B cell (primary cell): ENCODE results near the gene DPYSL3. TPM values are rescaled to one million over a fixed set of nuclear protein-coding genes. Genes with fewer than 3 reads are reported as not detected.

Experiments used
- ATAC-seq: fragments of 200-7000 bp; cut with Tn5 transposase; one replicate; pipeline ENCODE4 v1.10.0; 2021; ENCODE audit warnings: low read depth, mild to moderate bottlenecking, moderate number of reproducible peaks, moderate library complexity
- CTCF ChIA-PET: fragments of 350-600 bp; sonication (Branson Sonifier 250); formaldehyde crosslinking; loops from one replicate; lab custom pipeline; 2021; ENCODE audit warnings: antibody characterized with exemption, inconsistent platforms; lab: Charles Lee
- POLR2A ChIA-PET: fragments of 350-600 bp; sonication (Branson Sonifier 250); formaldehyde crosslinking; loops from one replicate; lab custom pipeline; 2021; ENCODE audit warnings: antibody characterized with exemption; lab: Charles Lee
- DNase-seq: peaks from one replicate; pipeline ENCODE4 v3.0.0; 2013
- H2AFZ ChIP-seq: 2 replicates; pipeline ENCODE4 v1.6.1; 2012; ENCODE audit warnings: mild to moderate bottlenecking, low read depth, low read length; ENCODE audit not compliant: insufficient read depth, poor library complexity, severe bottlenecking
- H3K27ac ChIP-seq, 2 donors: 1 replicate in 1 of 2; 2 replicates in 1 of 2; pipeline ENCODE4 v1.5.1; 2012 to 2013; ENCODE audit warnings: low read length in 2 of 2, mild to moderate bottlenecking in 2 of 2, moderate library complexity in 1 of 2
- H3K27me3 ChIP-seq, 4 experiments: fragments of 200-600 bp in 1 of 4; sonication (generic) in 1 of 4; replicated peaks in 1 of 4; 1 replicate in 2 of 4; 2 replicates in 2 of 4; pipeline versions ENCODE4 v1.6.1 to v1.7.0; 2013 to 2016; ENCODE audit warnings: low read length in 3 of 4, mild to moderate bottlenecking in 2 of 4, mixed read lengths in 1 of 4, moderate library complexity in 1 of 4; ENCODE audit not compliant: insufficient read depth in 4 of 4, control insufficient read depth in 3 of 4; ENCODE audit errors: control extremely low read depth in 1 of 4
- H3K36me3 ChIP-seq, 2 experiments: replicated peaks in 1 of 2; 1 replicate in 1 of 2; 2 replicates in 1 of 2; pipeline versions ENCODE4 v1.6.1 to v1.7.1; 2013; ENCODE audit warnings: low read length in 1 of 2; ENCODE audit not compliant: insufficient read depth in 2 of 2, control insufficient read depth in 1 of 2; ENCODE audit errors: control extremely low read depth in 1 of 2, extremely low read depth in 1 of 2
- H3K4me1 ChIP-seq, 2 donors: fragments of 200-600 bp in 1 of 2; sonication (generic) in 1 of 2; 1 replicate in 1 of 2; 2 replicates in 1 of 2; pipeline versions ENCODE4 v1.5.1 to v1.6.1; 2013 to 2017; ENCODE audit warnings: low read length in 2 of 2; ENCODE audit not compliant: control insufficient read depth in 2 of 2, insufficient read depth in 2 of 2
- H3K4me2 ChIP-seq: replicated peaks from 2 replicates; pipeline ENCODE3; 2012; ENCODE audit warnings: mild to moderate bottlenecking, low read depth, low read length; ENCODE audit not compliant: poor library complexity, severe bottlenecking
- H3K4me3 ChIP-seq, 5 experiments: fragments of 200-600 bp in 1 of 5; sonication (generic) in 1 of 5; 1 replicate in 3 of 5; 2 replicates in 2 of 5; pipeline versions ENCODE4 v1.5.1 to v1.7.0; 2011 to 2016; ENCODE audit warnings: low read length in 4 of 5, mild to moderate bottlenecking in 4 of 5, low read depth in 2 of 5, control low read depth in 1 of 5, moderate library complexity in 1 of 5; ENCODE audit not compliant: insufficient read depth in 1 of 5; ENCODE audit errors: control extremely low read depth in 1 of 5, extremely low read depth in 1 of 5
- H3K79me2 ChIP-seq: fragments of 200-600 bp; sonication (generic); one replicate; pipeline ENCODE4 v1.6.0; 2016; ENCODE audit warnings: low read length; ENCODE audit not compliant: control insufficient read depth, insufficient read depth
- H3K9ac ChIP-seq: fragments of 200-600 bp; sonication (generic); 2 replicates; pipeline ENCODE4 v1.6.1; 2017; ENCODE audit warnings: mild to moderate bottlenecking, low read length, moderate library complexity
- H3K9me3 ChIP-seq, 3 donors: one replicate each; pipeline versions ENCODE4 v1.6.1 to v1.7.1; 2013; ENCODE audit warnings: low read length in 2 of 3; ENCODE audit not compliant: control insufficient read depth in 2 of 3, insufficient read depth in 1 of 3; ENCODE audit errors: control extremely low read depth in 1 of 3
- H4K20me1 ChIP-seq: 2 replicates; pipeline ENCODE4 v1.6.0; 2012; ENCODE audit warnings: mild to moderate bottlenecking, low read length; ENCODE audit not compliant: insufficient read depth, control insufficient read depth, poor library complexity, severe bottlenecking
- H3K27ac Mint-ChIP-seq: one replicate; pipeline ENCODE4 v1.8.0; 2021; ENCODE audit warnings: mixed read lengths
- H3K27me3 Mint-ChIP-seq: one replicate; pipeline ENCODE4 v1.8.0; 2021; ENCODE audit warnings: mixed read lengths
- H3K4me1 Mint-ChIP-seq: one replicate; pipeline ENCODE4 v1.8.0; 2021; ENCODE audit warnings: mixed read lengths
- H3K4me3 Mint-ChIP-seq: one replicate; pipeline ENCODE4 v1.8.0; 2021; ENCODE audit warnings: mixed read lengths
- H3K9me3 Mint-ChIP-seq: one replicate; pipeline ENCODE4 v1.8.0; 2022; ENCODE audit warnings: mixed read lengths; ENCODE audit not compliant: insufficient read depth
- CTCF ChIP-seq: fragments of 200-600 bp; IDR thresholded peaks from one replicate; pipeline ENCODE4 v1.8.0; 2022; ENCODE audit warnings: antibody characterized with exemption, mild to moderate bottlenecking
- EZH2 ChIP-seq: IDR thresholded peaks from 2 replicates; pipeline ENCODE4 v1.6.1; 2012; ENCODE audit warnings: borderline replicate concordance, low read depth, mild to moderate bottlenecking, moderate library complexity, low read length; ENCODE audit not compliant: insufficient read depth, poor library complexity, severe bottlenecking
- WGBS: methylation state at CpG from one replicate; pipeline ENCODE4 v1.1.5; 2013; ENCODE audit warnings: missing lambda C conversion rate; ENCODE audit not compliant: insufficient coverage; 5-methylcytosine and 5-hydroxymethylcytosine counted together
- intact Hi-C: fragments of 100-400 bp; cut with micrococcal nuclease; formaldehyde crosslinking; loops from one replicate; pipeline ENCODE4 v1.10.0; 2022
- polyA plus RNA-seq: library from polyadenylated mRNA; depleted of rRNA; stranded (reverse); fragments of >200 nt; gene quantifications from 2 replicates; pipeline ENCODE4 v1.2.3, GENCODE V29; 2012
- total RNA-seq, 2 donors: library from RNA; stranded (reverse); fragments of 120-200 nt in 1 of 2; gene quantifications; 1 replicate in 1 of 2; 2 replicates in 1 of 2; pipeline versions ENCODE4 v1.2.3 to v1.2.4, GENCODE V29; 2013 to 2022

Gene DPYSL3
- total and polyA plus RNA-seq, 2 donors (not counting 1 experiment from before 2014, with no cell fraction given): not detected

GRCh38 chr5:147348046-147348445 lies 161.8 kb downstream of the DPYSL3 start:
- H3K9me3 Mint-ChIP-seq: no peaks in the 10 kb centered on the region
- H3K27ac ChIP-seq: no peak overlapping the region
- H3K79me2 ChIP-seq: no peaks in the 10 kb centered on the region
- H3K9me3 ChIP-seq: peaks cover 0 to 2% (median 0%) of the 10 kb centered on the region in 3 donors
- DNase-seq (no peak), ATAC-seq (no peak)
- no CpG with 5 or more reads among the region's 2 CpGs for WGBS
- no peak overlapping the region for H3K4me3 ChIP-seq
- H3K27me3 Mint-ChIP-seq: no peaks in the 10 kb centered on the region
- peaks cover 0 to 4% (median 0%) of the 10 kb centered on the region in 4 experiments for H3K27me3 ChIP-seq
- no peaks in the 10 kb centered on the region for H3K4me1 ChIP-seq
- no peak overlapping the region for H3K4me3 Mint-ChIP-seq
- no peaks in the 10 kb centered on the region for H3K4me1 Mint-ChIP-seq
- no peaks in the 10 kb centered on the region for H3K36me3 ChIP-seq
- no peak for TF ChIP-seq CTCF
- no peak for TF ChIP-seq EZH2
- H4K20me1 ChIP-seq: no peaks in the 10 kb centered on the region
- intact Hi-C loops: no loop called here
- POLR2A ChIA-PET: no interaction called here
- no peak overlapping the region for H3K27ac Mint-ChIP-seq
- no peak overlapping the region for H3K4me2 ChIP-seq
- no peak overlapping the region for H2AFZ ChIP-seq
- CTCF ChIA-PET: no interaction called here
- no peak overlapping the region for H3K9ac ChIP-seq

- POLR2A ChIA-PET: no interaction called here
- no peak overlapping the region for H3K27ac ChIP-seq
- no peaks in the 10 kb centered on the region for H3K27me3 ChIP-seq
- no peak for DNase-seq
- H3K27me3 Mint-ChIP-seq: no peaks in the 10 kb centered on the region
- intact Hi-C loops: no loop called here
- 100% methylated on average over 3 of the region's 5 CpGs for WGBS
- H3K4me3 ChIP-seq: no peak overlapping the region
- no peaks in the 10 kb centered on the region for H3K4me1 ChIP-seq
- no peak overlapping the region for H2AFZ ChIP-seq
- no peak overlapping the region for H3K4me3 Mint-ChIP-seq
- no peaks in the 10 kb centered on the region for H4K20me1 ChIP-seq
- H3K27ac Mint-ChIP-seq: no peak overlapping the region
- H3K36me3 ChIP-seq: no peaks in the 10 kb centered on the region
- ATAC-seq: no peak
- CTCF ChIA-PET: no interaction called here
- no peak overlapping the region for H3K4me2 ChIP-seq
- no peaks in the 10 kb centered on the region for H3K9me3 Mint-ChIP-seq
- no peaks in the 10 kb centered on the region for H3K4me1 Mint-ChIP-seq
- TF ChIP-seq CTCF (no peak), EZH2 (no peak)
- H3K9ac ChIP-seq: no peak overlapping the region
- no peaks in the 10 kb centered on the region for H3K79me2 ChIP-seq
- peaks cover 0 to 2% (median 0%) of the 10 kb centered on the region in 3 donors for H3K9me3 ChIP-seq
Measured at GRCh38 chr5:147346006-147346561, 163.8 kb downstream of the DPYSL3 start.
